ENCODE measurements around the gene RBM44.

RBM44 gene

DNA sequence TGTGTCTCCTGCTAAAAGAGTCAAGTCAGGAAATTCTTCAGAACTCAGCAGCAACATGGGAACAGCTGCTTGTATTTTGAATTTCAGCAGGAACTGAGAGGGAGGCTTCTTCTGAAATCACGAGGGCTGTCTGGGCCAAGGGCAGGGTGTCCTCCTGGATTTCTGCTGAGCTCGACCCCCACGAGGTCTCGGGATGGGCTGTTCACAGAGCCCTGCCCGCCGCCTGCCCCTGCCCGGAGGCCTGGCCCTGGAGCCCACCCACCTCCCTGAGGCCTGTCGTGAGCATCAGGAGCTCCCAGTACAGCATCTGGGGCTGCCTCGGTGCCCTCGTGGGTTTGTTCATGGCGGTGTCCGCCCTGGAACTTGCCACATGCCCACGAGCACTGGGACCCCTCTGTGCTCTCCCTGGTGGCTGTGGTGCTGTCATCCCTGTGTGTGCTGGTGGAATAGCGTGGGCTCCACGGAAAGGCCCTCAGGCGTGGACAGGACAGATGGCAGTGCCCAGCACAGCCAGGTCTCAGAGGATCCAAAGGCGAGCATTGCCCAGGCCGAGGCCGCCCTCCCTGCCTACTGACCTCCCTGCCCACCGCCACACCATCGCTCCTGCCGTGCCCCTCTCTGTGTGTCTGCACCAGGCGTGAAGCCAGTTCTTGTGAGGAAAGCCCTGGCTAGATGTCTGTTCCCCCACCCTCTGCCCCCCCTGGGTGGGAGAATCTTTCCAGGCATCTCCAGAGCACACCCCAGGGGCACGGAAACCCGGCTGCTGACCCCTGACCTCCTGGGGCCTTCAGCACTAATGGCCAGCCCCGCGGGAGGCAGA lies 86.7 kb downstream of the RBM44 start:
- DNase-seq (ENCODE audit: low read depth) = no peak

DNA sequence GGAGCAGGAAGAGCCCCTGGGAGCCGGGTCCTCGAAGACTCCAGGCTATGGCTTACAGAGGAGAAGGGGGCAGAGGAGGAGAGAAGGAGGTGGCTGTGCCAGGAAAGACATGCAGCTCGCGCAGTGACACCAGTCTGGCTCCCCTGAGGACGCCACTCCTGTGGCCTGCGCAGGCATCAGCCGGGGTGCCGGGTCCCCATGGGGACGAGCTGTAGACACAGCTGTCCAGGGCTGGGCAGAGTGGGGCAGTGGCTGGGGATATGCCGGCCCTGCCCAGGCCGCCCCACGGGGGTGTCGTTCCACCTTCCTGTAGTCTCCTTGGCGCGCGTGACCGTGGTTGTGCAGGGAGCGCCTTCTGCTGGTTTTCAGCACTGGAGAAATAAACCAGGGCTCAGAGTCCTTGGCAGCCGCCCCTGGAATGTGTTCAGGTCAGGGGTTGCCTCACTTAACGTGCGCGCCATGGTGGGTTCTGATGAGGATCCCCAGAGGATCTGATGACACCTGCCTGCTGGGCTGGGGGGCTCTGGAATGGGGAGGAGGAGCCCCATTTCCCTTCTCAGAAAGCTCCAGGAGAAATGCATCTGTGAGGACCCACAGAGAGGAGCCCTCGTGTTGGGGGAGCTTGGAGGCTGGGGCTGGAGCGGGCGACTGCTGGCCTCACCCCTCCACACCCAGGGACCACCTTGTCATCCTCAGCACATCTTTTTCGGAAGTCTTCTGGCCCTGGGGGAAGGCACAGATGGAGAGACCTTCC lies 87.5 kb downstream of the RBM44 start:
- no peak for DNase-seq (ENCODE audit: low read depth)

GRCh38 chr2:237886685-237887481 lies 88.3 kb downstream of the RBM44 start:
- DNase-seq (ENCODE audit: low read depth) = no peak

- DNase-seq (ENCODE audit: low read depth) = peak; percentile 47
Measured at GRCh38 chr2:237888389-237888788, 89.8 kb downstream of the RBM44 start.

DNA sequence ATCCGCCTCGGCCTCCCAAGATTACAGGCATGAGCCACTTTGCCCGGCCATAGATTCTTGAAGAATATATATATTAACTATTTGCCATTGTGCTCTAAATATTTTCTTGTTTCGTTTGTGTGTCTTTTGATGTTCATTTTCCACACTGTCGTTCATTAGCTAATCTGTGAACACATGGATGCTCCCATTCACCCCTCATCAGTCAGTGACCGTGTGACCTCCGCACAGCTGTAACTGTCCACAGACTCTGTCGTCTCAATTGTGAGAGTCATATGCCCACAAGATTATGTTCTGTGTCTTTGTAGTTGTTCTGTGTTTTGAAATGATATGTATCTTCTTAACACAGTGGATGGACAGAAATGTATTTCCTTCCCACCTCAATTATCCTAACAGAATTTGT lies 90.4 kb downstream of the RBM44 start:
- no peak for DNase-seq (ENCODE audit: low read depth)

- DNase-seq (ENCODE audit: low read depth) = no peak
Measured at GRCh38 chr2:237889811-237890210, 91.2 kb downstream of the RBM44 start.
